ENCODE data around the gene TAF11.
"Not testable (repeated sequence)": the region's sequence is repeated elsewhere in the genome, so short reads cannot be mapped to it uniquely, and the experiment has no call there.

The TAF11 gene

GRCh38 chr6:34864007-34864406 is 23.8 kb downstream of the TAF11 start:
- no peak for DNase-seq

- DNase-seq = no peak
Measured at GRCh38 chr6:34860776-34861175, 27.1 kb downstream of the TAF11 start.

- no peak for DNase-seq
Measured at GRCh38 chr6:34859951-34860350, 27.9 kb downstream of the TAF11 start.

- DNase-seq = no peak
Measured at GRCh38 chr6:34858681-34859080, 29.2 kb downstream of the TAF11 start.

GRCh38 chr6:34855463-34855862 is 32.4 kb downstream of the TAF11 start:
- no peak for DNase-seq

GRCh38 chr6:34852406-34853085 is 35.3 kb downstream of the TAF11 start:
- no peak for DNase-seq

GRCh38 chr6:34851361-34851760 is 36.5 kb downstream of the TAF11 start:
- DNase-seq = no peak

GRCh38 chr6:34849066-34849465 is 38.8 kb downstream of the TAF11 start:
- DNase-seq = not testable (repeated sequence)

- DNase-seq = no peak
Measured at GRCh38 chr6:34839666-34840352, 48.0 kb downstream of the TAF11 start.

GRCh38 chr6:34837528-34837927 is 50.3 kb downstream of the TAF11 start:
- DNase-seq = no peak

- no peak for DNase-seq
Measured at GRCh38 chr6:34836451-34836850, 51.4 kb downstream of the TAF11 start.

GRCh38 chr6:34836008-34836407 is 51.8 kb downstream of the TAF11 start:
- DNase-seq = no peak

- DNase-seq = no peak
Measured at GRCh38 chr6:34834789-34835518, 52.9 kb downstream of the TAF11 start.

GRCh38 chr6:34832942-34833341 is 54.9 kb downstream of the TAF11 start:
- DNase-seq = no peak

- DNase-seq = no peak
Measured at GRCh38 chr6:34829137-34829536, 58.7 kb downstream of the TAF11 start.

All from activated CD8-positive, alpha-beta memory T cell treated with anti-CD3 and anti-CD28 coated beads, Interleukin-2, amount 50 U/mL, for 4 hours (primary cell).